Measurements from ENCODE around the gene CLRN3. TPM values are rescaled to one million over a fixed set of nuclear protein-coding genes. Genes with fewer than 3 reads are reported as not detected.

Gene CLRN3, protein sequence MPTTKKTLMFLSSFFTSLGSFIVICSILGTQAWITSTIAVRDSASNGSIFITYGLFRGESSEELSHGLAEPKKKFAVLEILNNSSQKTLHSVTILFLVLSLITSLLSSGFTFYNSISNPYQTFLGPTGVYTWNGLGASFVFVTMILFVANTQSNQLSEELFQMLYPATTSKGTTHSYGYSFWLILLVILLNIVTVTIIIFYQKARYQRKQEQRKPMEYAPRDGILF
- not detected in 5 replicates for total RNA-seq (2022; extraction: Qiagen RNA extraction; ENCODE audit: low read depth)

DNA sequence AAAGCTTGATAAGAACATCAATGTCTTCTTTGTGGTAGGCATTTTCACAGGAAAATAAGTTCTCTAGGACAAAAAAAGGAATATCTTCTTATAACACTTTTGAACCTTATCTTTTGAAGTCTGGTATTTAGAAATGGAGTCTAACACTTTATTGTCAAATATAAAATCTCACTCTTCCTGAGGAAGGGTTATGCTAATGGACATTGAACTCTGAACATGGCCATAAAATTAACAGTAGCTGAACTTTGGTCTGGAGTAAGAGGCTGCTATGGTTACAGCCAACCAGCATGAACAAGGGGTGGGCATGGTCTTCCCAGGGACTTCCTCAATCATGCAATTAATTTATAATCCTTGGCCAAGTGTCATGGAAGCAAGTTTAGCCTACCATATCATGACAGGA, at the start of gene CLRN3:
Gene CLRN3 (minus strand): TSS at position 199 of the 400 bp plus-strand sequence. CDS start 157 bp downstream, at position 42.

GRCh38 chr10:127906548-127907377, 14.0 kb upstream of the CLRN3 start, which contains the start of gene PTPRE:
PTPRE (plus strand) TSS chr10:127907103; CDS start chr10:128040882, 133,779 bp downstream.

Other genes starting within 250 kb of the CLRN3 start
- gene FOXI2, start 155.8 kb downstream of the CLRN3 start, total RNA-seq (2022; extraction: Qiagen RNA extraction; ENCODE audit: low read depth): not detected in 5 replicates
- 2.5 to 5.5 TPM (median 4.0 TPM) in 5 replicates for gene PTPRE, start 14.2 kb upstream of the CLRN3 start, total RNA-seq (2022; extraction: Qiagen RNA extraction; ENCODE audit: low read depth)
- 65.0 to 72.3 TPM (median 70.8 TPM) in 5 replicates for gene MKI67, start 233.5 kb upstream of the CLRN3 start, total RNA-seq (2022; extraction: Qiagen RNA extraction; ENCODE audit: low read depth)

All from A549 treated with ZK216348 at 1 μM for 4 hours (cell line).